Measurements from ENCODE around the gene SLC10A3.

The SLC10A3 gene, protein sequence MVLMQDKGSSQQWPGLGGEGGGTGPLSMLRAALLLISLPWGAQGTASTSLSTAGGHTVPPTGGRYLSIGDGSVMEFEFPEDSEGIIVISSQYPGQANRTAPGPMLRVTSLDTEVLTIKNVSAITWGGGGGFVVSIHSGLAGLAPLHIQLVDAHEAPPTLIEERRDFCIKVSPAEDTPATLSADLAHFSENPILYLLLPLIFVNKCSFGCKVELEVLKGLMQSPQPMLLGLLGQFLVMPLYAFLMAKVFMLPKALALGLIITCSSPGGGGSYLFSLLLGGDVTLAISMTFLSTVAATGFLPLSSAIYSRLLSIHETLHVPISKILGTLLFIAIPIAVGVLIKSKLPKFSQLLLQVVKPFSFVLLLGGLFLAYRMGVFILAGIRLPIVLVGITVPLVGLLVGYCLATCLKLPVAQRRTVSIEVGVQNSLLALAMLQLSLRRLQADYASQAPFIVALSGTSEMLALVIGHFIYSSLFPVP

DNA sequence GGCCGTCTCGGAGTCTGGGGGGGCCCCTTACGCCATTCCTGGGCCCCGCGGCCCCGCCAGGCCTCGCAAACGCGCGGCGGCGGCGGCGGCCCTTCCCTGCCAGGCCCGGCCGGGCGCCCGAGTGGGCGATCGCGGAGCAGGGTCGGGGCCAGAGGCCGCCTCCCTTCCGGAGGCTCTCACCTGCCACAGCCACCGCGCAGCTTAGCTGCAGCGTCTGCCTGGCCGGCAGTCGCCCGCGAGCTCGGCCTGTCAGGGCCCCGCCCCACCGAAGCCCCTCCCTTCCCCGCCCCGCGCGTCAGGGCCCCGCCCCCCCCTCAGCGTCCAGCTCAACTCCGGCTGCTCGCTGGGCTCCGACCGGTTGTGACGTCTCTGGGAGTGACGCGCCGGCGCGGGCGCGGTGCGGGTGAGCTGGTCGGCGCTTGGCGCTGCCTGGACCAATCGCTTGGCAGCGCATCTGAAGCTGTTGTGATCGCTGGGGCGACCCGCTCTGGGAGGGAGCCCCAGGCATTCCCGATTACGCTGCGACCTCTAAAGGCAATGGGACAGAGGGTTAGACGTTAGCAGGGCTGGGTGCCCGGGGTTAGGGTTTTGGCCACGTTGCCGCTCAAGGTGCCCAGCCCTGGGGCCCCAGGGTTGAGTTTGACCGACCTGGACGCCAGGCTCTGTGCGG is at the start of gene SLC10A3:
Gene SLC10A3, minus strand, starts transcription at position 216 of the 670 bp plus-strand sequence. CDS start 1,689 bp downstream, outside the sequence.
- in situ Hi-C loops (cut with HindIII; ENCODE audit: low sequenced_read_pairs), result no loop called here

DNA sequence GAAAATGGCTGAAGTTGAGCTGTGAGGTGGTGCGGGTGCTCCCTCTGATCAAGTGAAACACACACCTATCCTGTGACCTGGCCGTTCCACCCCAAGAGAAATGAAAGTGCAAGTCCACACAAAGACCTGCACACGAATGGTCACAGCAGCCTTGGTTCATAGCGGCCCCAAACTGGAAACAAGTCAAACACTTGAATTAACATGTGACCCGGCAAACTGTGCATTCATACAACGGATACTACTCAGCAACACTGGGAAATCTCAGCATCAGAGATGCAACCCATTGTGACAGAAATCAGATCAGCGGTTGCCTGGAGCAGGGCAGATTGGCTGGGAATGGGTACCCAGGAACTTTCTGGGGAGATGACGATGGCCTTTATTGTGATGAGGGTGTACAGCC is 48.6 kb upstream of the SLC10A3 start:
- in situ Hi-C loops (cut with HindIII; ENCODE audit: low sequenced_read_pairs), result no loop called here

DNA sequence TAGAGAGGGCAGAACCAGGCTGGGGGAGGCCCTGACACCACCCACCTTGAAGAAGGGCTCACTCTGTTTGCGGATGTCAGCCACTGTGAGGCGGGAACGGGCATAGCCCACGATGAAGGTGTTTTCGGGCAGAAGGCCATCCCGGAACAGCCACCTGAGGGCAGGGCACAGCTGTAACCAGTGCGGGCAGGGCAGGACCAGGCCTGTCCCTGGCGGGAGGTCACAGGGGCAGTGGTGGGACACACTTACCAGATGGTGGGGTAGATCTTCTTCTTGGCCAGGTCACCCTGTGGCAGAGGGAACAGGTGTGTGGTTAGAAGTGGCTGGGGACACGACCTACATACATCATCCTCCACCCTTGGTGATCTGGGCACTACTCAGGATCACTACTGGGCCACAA is 45.5 kb upstream of the SLC10A3 start:
- in situ Hi-C loops (cut with HindIII; ENCODE audit: low sequenced_read_pairs), result no loop called here

DNA sequence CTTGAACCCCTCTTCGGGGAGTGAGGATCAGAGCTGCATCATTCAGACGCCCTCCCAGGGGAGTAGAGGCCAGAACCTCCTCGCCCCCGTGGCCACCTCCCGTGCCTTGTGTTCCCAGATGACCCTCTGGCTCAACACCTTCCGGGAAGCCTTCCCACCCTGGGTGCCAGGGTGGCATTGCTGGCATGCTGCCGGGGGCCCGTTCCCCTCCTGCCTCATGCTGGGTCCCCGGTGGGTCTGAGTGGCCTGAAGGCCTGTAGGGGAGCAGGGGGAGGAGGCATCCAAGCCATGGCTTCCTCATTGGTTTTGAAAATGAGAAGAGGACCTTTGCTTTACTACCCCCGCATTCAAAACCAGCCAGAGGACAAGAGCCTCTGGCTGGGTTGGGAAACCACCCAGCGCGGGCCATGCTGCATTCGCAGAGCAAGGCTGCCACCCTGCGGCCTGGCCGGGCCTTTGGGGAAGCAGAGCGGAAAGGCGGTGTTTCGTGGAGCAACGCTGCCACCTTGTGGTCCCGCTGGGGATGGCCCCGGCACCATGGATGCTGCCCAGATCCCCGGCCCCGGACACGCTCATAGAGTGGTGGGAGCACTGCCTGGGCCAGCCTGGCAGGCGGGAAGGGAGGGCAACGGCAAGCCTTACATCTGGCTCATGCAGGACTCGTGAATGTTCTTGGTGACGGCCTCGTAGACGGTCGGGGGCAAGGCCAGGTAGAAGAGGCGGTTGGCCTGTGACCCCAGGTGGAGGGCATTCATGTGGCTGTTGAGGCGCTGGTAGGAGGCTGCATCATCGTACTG is 44.3 kb upstream of the SLC10A3 start:
- in situ Hi-C loops (cut with HindIII; ENCODE audit: low sequenced_read_pairs), result no loop called here

DNA sequence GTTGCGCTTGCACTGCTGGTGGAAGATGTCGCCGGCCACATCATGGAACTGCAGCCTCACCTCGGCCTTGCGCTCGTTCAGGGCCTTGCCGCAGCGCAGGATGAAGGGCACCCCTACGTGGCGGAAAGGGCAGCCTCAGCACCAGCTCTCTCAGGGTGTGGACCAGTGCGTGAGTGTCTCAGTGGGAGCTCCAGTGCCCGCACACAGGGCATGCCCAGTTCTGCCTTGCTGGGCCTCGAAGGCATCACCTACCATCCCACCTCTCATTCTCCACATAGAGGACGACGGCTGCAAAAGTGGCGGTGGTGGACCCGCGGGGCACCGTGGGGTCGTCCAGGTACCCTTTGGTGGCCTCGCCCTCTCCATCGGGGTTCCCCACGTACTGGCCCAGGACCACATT is 42.3 kb upstream of the SLC10A3 start:
- in situ Hi-C loops (cut with HindIII; ENCODE audit: low sequenced_read_pairs), result no loop called here

DNA sequence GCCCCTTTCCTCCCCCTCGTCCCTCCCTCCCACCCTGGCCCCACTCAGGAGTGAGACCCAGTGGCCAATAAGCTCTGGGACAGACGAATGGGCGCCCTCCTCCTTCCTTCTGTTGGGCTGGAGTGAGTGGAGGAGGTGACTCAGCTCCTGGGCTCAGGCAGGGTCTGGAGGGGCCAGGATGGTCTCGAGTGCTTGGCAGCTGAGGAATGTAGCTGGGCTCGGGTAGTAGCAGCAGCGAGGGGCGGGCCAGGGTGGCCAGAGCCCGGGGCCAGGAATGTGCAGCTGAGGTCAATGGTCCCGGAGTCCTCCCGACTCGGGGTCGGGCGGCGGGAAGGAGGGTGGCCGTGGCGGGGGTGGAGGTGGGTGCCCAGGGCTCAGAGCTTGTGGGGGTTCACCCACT is 41.2 kb upstream of the SLC10A3 start:
- in situ Hi-C loops (cut with HindIII; ENCODE audit: low sequenced_read_pairs), result no loop called here

DNA sequence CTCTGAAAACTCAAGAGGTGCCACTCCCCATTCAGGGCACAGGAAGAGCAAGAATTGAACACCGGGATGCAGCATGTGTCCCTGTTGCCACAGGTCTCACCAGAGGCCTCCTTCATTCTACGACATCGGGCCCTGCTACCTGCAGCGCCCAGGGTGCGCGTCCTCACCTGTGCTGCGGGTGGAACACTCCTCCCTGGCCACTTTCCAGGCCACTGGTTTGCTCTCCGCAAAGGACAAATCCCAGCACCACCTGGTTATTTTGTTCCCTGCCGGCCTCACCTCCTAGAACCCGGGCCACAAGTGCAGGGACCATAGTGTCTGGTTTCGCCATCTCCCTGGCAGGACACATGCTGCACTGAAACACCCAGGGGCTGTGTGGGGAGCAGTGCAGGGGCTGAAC is 39.9 kb upstream of the SLC10A3 start:
- in situ Hi-C loops (cut with HindIII; ENCODE audit: low sequenced_read_pairs), result no loop called here

DNA sequence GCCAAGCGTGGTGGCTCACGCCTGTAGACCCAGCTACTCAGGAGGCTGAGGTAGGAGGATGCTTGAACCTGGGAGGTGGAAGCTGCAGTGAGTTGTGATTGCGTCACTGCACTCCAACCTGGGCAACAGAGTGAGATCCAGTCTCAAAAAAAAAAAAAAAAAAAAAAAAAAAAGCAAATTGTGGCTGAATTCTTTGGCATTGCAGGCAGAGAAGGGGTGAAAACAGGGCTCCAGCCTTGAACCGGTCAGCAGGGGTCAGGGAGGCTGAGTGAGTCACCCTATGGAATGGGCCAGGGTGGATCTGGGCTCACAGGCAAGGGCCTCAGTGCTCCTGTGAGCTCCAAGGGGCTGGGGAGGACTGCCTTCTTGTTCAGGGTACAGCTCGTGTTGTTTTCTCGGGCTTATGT is 38.8 kb upstream of the SLC10A3 start:
- in situ Hi-C loops (cut with HindIII; ENCODE audit: low sequenced_read_pairs), result no loop called here

DNA sequence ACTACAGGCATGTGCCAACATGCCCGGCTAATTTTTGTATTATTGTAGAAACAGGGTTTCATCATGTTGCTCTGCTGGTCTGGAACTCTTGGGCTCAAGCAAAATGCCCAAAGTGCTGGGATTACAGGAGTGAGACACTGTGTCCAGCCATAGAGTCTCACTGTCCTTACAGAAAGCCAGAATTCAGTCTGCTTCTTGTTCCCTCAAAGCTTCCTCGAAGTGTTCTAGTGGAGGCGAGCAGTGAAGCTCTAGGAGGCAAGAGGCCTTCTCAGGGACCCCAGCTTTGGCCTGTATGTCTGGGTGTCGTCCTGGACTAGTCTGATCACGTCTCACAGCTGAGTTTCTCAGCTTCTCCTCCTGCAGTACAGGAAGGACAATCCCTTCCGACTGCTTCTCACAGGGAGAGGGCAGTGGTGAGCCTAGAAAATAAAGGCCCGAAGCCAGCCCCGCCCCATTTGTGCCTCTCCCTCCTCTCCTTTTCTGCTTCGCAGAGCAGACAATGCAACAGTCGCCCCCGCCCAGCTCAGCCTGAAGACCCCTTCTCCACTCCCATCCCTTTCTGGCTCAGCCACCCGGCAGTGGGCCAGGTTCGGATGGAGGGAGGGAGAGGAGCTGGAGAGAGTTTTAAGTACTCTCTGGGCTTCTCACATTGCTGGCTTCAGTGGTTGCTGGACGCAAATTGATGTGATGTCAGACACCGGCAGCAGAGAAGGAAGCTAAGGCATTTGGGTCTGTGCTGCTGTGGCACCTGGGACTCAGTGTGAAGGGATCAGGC is 36.7 kb upstream of the SLC10A3 start:
- in situ Hi-C loops (cut with HindIII; ENCODE audit: low sequenced_read_pairs), result no loop called here

DNA sequence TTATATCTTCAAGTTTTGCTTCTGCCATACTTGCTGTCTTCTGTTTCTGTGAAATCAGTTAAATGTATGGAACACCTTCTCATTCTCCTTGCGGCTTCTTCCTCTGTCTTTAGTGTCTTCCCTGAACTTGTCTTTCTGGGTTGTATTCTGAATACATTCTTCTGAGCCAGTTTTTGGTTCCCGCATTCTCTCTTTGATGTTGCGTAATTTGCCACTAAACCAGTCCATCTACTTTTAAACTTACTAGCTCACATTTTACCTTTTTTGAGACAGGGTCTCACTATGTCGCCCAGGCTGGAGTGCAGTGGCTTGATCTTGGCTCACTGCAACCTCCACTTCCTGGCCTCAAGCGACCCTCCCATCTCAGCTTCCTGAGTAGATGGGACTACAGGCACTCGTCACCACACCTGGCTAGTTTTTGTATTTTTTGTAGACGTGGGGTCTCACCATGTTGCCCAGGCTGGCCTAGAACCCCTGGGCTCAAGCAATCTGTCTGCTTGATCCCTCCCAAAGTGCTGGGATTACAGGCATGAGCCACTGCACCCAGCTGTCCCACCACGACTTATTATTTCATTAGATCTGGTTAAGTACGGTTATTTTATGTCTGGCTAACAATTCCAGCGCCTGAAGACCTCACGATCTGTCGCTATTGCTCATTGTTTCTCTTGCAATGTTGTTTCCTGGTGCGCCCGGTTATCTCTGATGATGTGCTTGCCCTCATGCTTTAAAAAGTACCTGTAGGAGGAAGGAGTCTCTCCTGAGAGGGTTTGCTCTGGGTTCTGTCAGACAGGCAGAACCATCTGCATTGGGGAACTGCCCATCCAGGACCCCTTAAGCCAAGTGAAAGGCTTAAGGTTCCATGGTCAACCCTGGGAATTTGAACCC is 35.4 kb upstream of the SLC10A3 start:
- in situ Hi-C loops (cut with HindIII; ENCODE audit: low sequenced_read_pairs), result no loop called here

DNA sequence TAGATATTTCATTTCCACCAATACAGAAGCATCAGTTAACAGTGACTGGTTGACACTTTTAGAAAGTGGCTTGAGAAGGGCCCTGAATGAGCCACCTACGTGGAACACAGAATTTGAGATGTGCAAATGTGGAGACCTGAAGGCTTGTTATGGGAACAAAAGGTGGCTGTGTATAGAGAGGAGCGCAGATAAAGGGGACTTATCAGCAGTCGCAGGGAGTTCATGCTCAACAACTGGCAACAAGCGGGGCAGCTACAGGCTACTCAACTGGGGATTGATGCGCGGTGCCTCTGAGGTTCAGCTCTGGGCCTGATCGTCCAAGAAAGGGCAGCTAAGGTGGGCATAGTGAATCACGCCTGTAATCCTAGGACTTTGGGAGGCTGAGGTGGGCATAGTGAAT is 29.0 kb upstream of the SLC10A3 start:
- in situ Hi-C loops (cut with HindIII; ENCODE audit: low sequenced_read_pairs), result no loop called here

DNA sequence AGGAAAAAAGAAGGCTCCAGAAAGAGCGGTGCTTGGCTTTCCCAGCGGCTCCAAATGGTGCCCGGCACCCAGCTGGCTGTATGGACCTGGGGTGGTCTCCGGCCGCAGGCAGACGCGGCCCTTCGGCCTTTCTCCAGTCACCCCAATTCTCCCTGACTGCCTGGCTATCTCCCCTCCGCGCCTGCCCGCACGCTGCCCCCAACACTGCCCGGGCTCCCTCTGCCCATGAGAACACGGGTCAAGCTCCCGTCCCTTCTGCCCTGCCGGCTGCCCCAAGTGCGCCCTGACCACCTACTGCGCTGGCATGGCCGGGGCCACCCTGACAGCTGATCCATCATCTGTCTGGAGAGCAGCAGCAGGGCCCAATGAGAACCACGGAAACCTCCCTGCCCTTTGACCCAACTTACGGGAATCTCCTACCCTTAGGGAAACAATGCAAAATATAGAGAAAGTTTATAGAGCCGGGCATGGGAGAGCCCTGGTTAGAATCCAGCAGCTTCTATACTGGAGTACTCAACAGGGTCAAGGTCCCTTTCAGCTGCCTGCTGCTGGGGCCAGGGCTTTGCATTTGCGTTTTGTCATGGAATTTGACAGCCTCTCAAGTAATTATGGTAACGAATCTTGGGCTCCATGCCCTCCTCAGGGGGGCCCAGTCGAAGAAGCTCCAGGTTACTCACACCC is 26.8 kb upstream of the SLC10A3 start:
- in situ Hi-C loops (cut with HindIII; ENCODE audit: low sequenced_read_pairs), result no loop called here

DNA sequence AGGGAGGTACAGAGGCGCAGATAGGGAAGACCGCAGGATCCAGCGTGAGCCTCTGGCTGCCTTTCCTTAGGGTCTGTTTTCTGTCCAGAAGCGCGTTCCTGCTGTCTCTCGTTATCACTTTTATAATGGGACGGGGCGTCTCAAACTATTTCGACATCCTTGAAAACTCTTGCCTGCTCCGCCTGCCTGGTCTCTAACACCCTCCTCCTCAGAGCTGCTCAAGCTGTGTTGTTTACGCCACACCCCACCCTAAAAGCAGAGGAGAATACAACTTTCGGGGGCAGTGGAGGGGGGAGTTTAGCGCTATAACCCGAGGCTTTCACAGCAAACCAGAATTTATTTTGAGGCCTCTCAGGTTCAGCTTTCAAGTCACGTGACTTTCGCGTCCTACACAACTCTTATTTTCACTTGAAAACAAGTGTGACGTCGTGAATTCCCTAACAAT is 26.2 kb upstream of the SLC10A3 start:
- in situ Hi-C loops (cut with HindIII; ENCODE audit: low sequenced_read_pairs), result no loop called here

DNA sequence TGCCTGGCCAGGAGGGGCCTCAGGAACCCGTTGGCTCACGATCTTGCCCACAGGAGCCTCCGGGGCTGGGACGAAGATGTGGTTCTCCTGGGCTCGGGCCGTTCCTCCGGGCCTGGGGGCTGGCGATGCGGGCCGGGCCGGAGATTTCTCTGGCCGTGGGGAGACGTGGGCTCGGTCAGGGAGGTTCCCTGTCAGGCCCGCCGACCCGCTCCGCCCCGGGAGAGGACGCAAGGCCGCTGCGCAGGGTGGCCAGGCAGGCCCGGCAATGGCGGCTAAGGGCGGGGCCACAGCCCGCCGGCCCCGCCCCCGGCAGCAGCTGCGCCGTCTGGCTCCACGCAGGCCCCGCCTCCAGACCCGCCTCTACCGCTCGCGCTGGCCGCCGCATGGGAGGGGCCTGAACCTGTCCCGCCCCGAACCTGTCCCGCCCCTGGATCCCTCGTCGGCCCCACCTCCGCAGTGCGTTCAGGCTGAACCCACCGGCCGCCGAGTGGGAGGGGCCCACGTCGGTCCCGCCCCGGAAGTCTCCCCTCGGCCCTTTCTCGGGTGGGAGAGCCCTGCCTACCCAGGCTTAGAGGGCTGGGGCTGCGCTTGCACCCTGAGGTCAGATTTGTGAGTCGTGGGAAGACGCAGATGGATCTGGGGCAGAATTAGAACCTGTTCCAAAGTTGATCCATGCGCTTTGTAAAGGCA is 25.7 kb upstream of the SLC10A3 start, which contains the start of gene FAM3A:
Gene FAM3A, minus strand, starts transcription at position 267 of the 690 bp plus-strand sequence. CDS start 460 bp downstream, outside the sequence.
- in situ Hi-C loops (cut with HindIII; ENCODE audit: low sequenced_read_pairs), result no loop called here

DNA sequence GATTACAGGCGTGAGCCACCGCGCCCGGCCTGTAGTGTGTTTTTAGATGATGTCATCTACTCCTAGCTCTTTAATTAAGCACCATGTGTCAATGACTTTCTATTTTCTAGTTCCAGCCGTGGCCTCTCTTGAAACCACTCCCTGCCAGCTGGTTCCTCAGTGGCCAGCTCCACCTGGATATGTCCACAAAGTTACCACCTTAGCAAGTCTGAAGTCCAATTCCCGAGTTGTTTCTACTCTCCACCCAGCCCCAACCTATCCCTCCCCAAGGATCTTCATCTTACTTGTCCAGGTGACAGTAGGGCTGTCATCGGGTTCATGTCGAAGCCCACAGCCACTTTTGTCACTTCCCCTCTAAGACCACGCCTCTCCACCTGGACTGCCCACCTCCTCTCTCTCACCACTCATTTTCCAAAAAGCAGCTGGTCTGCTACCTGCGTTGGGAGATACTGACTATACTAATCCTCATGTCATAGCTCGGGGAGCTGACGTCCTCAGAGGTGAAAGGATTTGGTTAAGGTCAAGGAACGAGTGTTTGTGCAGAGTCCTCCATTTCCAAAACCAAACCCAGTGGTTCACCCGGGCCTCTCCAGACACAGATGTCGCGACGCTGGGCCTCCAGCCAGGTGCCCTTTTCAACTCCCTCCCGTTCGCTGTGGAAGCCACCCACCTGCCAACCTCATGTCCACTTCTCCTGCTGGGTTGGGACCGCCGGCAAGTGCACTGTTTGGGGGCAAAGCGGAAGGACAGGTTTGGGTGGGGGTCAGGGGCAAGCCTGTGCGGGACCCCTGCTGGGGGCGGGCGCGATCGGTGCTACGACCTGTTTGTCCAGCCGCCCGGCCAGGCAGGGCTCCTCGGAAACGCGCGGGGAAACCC is 24.9 kb upstream of the SLC10A3 start:
- in situ Hi-C loops (cut with HindIII; ENCODE audit: low sequenced_read_pairs), result no loop called here

DNA sequence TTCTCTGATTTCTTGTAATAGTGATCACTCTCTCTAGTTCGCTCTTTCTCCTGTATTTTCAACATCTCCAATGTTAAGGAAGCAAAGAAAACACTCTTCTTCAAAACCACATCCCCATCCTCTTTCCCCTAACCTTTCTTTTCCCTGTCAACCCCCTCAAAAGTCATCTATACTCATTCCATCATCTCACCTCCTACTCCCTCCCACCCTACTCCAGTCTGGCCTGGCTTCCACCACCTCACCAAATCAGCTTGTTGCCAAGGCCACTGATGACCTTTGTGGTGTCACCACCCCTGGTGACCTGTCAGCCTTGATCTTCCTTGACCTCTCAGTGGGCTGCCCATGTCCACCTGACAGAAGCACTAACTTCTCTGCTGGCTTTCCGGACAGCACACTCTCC is 23.3 kb upstream of the SLC10A3 start:
- in situ Hi-C loops (cut with HindIII; ENCODE audit: low sequenced_read_pairs), result no loop called here

DNA sequence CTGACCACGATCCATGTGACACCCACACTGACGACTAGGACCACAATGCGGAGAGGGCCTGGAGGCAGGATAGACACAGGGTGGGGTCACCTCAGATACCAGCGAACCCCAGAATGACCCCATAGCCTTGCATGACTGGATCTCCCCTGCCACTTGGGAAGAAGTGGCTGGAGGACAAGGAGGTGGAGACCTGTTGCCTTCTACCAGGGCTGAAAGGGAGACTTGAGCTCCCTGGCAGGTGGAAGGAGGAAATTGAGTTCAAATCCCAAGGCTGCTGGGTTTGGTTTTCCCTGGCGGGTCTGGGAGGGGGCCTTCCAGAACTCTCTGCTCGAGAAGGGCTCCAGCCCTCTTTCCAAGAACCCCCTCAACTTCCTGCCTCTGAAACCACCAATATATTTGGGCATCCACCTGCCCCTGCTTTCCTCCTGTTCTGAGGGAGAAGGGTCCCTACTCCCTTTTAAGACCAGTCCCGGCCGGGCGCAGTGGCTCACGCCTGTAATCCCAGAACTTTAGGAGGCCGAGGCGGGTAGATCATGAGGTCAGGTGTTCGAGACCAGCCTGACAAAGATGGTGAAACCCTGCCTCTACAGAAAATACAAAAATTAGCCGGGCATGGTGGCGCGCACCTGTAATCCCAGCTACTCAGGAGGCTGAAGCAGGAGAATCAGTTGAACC is 22.6 kb upstream of the SLC10A3 start:
- in situ Hi-C loops (cut with HindIII; ENCODE audit: low sequenced_read_pairs), result no loop called here
